ENCODE measurements around the gene ARRB1. TPM values are rescaled to one million over a fixed set of nuclear protein-coding genes. Genes with fewer than 3 reads are reported as not detected.
A peak's percentile ranks its signal among the peaks of the same experiment; 100 is the strongest.

Gene ARRB1
- total RNA-seq, 1 experiment from 2014 or later = 17.2 TPM

GRCh38 chr11:75349521-75350116 is 1.8 kb downstream of the ARRB1 start:
- DNase-seq = no peak
- no peaks in the 10 kb centered on the region for H3K27me3 ChIP-seq
- no peaks in the 10 kb centered on the region for H3K9me3 ChIP-seq
- H3K4me3 ChIP-seq = no peak overlapping the region
- no peaks in the 10 kb centered on the region for H3K36me3 ChIP-seq

- Histone ChIP-seq H3K36me3 (no peaks in the 10 kb centered on the region), H3K4me3 (no peak overlapping the region), H3K9me3 (no peaks in the 10 kb centered on the region), H3K27me3 (no peaks in the 10 kb centered on the region)
- DNase-seq = peak; percentile 90
Observed at GRCh38 chr11:75347781-75348566, 3.5 kb downstream of the ARRB1 start.

GRCh38 chr11:75346912-75347647 is 4.4 kb downstream of the ARRB1 start:
- H3K4me3 ChIP-seq = no peak overlapping the region
- H3K27me3 ChIP-seq = no peaks in the 10 kb centered on the region
- no peaks in the 10 kb centered on the region for H3K9me3 ChIP-seq
- no peaks in the 10 kb centered on the region for H3K36me3 ChIP-seq
- DNase-seq = peak; percentile 65

- no peaks in the 10 kb centered on the region for H3K36me3 ChIP-seq
- no peak for DNase-seq
- no peaks in the 10 kb centered on the region for H3K27me3 ChIP-seq
- H3K4me3 ChIP-seq = no peak overlapping the region
- H3K9me3 ChIP-seq = no peaks in the 10 kb centered on the region
Observed at GRCh38 chr11:75346296-75346695, 5.2 kb downstream of the ARRB1 start.

GRCh38 chr11:75345455-75346160 is 5.9 kb downstream of the ARRB1 start:
- Histone ChIP-seq H3K27me3 (no peaks in the 10 kb centered on the region), H3K4me3 (no peak overlapping the region), H3K36me3 (no peaks in the 10 kb centered on the region), H3K9me3 (no peaks in the 10 kb centered on the region)
- no peak for DNase-seq

- peak; percentile 62 for DNase-seq
- H3K4me3 ChIP-seq = no peak overlapping the region
- no peaks in the 10 kb centered on the region for H3K9me3 ChIP-seq
- H3K27me3 ChIP-seq = no peaks in the 10 kb centered on the region
- no peaks in the 10 kb centered on the region for H3K36me3 ChIP-seq
Observed at GRCh38 chr11:75344761-75345454, 6.6 kb downstream of the ARRB1 start.

GRCh38 chr11:75344186-75344585 is 7.3 kb downstream of the ARRB1 start:
- no peaks in the 10 kb centered on the region for H3K36me3 ChIP-seq

GRCh38 chr11:75342966-75343870 is 8.2 kb downstream of the ARRB1 start:
- no peak for DNase-seq
- H3K27me3 ChIP-seq = no peaks in the 10 kb centered on the region
- H3K9me3 ChIP-seq = no peaks in the 10 kb centered on the region
- H3K4me3 ChIP-seq = no peak overlapping the region
- no peaks in the 10 kb centered on the region for H3K36me3 ChIP-seq

More at GRCh38 chr11:75344186-75344585, 7.3 kb downstream of the ARRB1 start:
- Histone ChIP-seq H3K27me3 (no peaks in the 10 kb centered on the region), H3K9me3 (no peaks in the 10 kb centered on the region), H3K4me3 (no peak overlapping the region)
- no peak for DNase-seq

- Histone ChIP-seq H3K27me3 (no peaks in the 10 kb centered on the region), H3K36me3 (no peaks in the 10 kb centered on the region), H3K4me3 (no peak overlapping the region), H3K9me3 (no peaks in the 10 kb centered on the region)
- DNase-seq = no peak
Observed at GRCh38 chr11:75342231-75342918, 9.1 kb downstream of the ARRB1 start.

- Histone ChIP-seq H3K4me3 (no peak overlapping the region), H3K36me3 (no peaks in the 10 kb centered on the region), H3K9me3 (no peaks in the 10 kb centered on the region), H3K27me3 (no peaks in the 10 kb centered on the region)
- no peak for DNase-seq
Observed at GRCh38 chr11:75341612-75342011, 9.8 kb downstream of the ARRB1 start.

- DNase-seq = no peak
- Histone ChIP-seq H3K9me3 (no peaks in the 10 kb centered on the region), H3K4me3 (no peak overlapping the region), H3K27me3 (no peaks in the 10 kb centered on the region), H3K36me3 (no peaks in the 10 kb centered on the region)
Observed at GRCh38 chr11:75339685-75340409, 11.6 kb downstream of the ARRB1 start.

- no peak for DNase-seq
- no peaks in the 10 kb centered on the region for H3K27me3 ChIP-seq
- H3K36me3 ChIP-seq = no peaks in the 10 kb centered on the region
- H3K9me3 ChIP-seq = no peaks in the 10 kb centered on the region
- H3K4me3 ChIP-seq = no peak overlapping the region
Observed at GRCh38 chr11:75338516-75339208, 12.8 kb downstream of the ARRB1 start.

- DNase-seq = peak; percentile 76
- Histone ChIP-seq H3K27me3 (no peaks in the 10 kb centered on the region), H3K9me3 (peaks cover 2% of the 10 kb centered on the region; the same call in 1 of the 2 replicates), H3K36me3 (no peaks in the 10 kb centered on the region), H3K4me3 (no peak overlapping the region)
Observed at GRCh38 chr11:75337195-75337654, 14.2 kb downstream of the ARRB1 start.

- H3K27me3 ChIP-seq = no peaks in the 10 kb centered on the region
Observed at GRCh38 chr11:75334976-75335375, 16.5 kb downstream of the ARRB1 start.

More at GRCh38 chr11:75334976-75335375, 16.5 kb downstream of the ARRB1 start:
- Histone ChIP-seq H3K9me3 (peaks cover 8% of the 10 kb centered on the region), H3K4me3 (no peak overlapping the region), H3K36me3 (no peaks in the 10 kb centered on the region)
- no peak for DNase-seq

Measured in MG63 (cell line).